GM12878 (cell line): ENCODE results near the gene TBRG4.

Source experiments
- CBFB ChIP-seq: IDR thresholded peaks from 2 replicates; pipeline ENCODE4 v1.6.1; 2016; ENCODE audit warnings: antibody characterized with exemption, low read depth
- CHD2 ChIP-seq: IDR thresholded peaks from 2 replicates; pipeline ENCODE4 v1.6.1; 2011; ENCODE audit warnings: low read depth, low read length, improper control_type of control experiment, borderline replicate concordance
- EP300 ChIP-seq, 2 experiments: fragments of 150-350 bp in 1 of 2; IDR thresholded peaks; 2 replicates each; pipeline ENCODE4 v1.6.1; 2011 to 2012; ENCODE audit warnings: low read depth in 2 of 2, low read length in 2 of 2, borderline replicate concordance in 1 of 2, improper control_type of control experiment in 1 of 2, inconsistent platforms in 1 of 2; ENCODE audit not compliant: control insufficient read depth in 1 of 2
- EZH2 ChIP-seq: IDR thresholded peaks from 2 replicates; pipeline ENCODE4 v1.6.1; 2012; ENCODE audit warnings: low read depth, mild to moderate bottlenecking, control low read depth, inconsistent platforms, low read length, borderline replicate concordance; ENCODE audit not compliant: control insufficient read depth
- JUNB ChIP-seq: IDR thresholded peaks from 2 replicates; pipeline ENCODE4 v1.6.1; 2016; ENCODE audit warnings: antibody characterized with exemption, mild to moderate bottlenecking
- POU2F2 ChIP-seq: IDR thresholded peaks from 3 replicates; pipeline ENCODE4 v1.6.1; 2011; ENCODE audit warnings: low read depth, mild to moderate bottlenecking, low read length, borderline replicate concordance
- SIN3A ChIP-seq: IDR thresholded peaks from 2 replicates; pipeline ENCODE4 v1.6.1; 2012; ENCODE audit warnings: low read depth, low read length, improper control_type of control experiment
- TF ChIP-seq, protein P1 (sequence below): fragments of 150-350 bp; IDR thresholded peaks from 2 replicates; pipeline ENCODE4 v1.6.1; 2016; ENCODE audit warnings: low read depth, low read length

DNA sequence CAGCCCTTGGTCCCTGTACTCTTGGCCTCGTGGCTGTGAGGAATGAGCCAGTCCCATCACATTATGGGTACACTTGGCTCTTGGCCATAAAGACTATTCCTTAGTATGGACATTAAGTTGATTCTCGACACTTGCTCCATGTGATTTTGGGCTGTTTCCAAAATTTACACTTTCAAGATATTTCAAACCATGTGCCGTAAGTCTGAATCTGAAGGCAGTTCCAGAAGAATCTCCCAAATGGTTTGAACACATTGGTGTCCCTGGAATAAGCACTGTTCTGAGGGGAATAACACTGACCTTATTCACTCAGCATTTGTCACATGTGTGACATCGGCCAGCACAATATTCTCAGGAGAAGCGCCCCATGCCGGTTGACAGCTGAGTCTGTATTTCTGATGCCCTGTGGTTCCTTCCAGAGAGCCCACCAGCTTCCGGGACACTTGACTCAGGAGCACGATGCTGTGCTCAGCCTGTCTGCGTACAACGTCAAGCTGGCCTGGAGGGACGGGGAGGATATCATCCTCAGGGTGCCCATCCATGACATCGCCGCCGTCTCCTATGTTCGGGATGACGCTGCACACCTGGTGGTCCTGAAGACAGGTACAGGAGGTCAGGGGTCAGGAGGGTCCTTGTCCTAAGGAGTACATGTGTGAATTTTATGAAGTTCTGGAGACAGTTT is 47.3 kb downstream of the TBRG4 start:
- TF ChIP-seq CBFB (no peak), CHD2 (no peak), SIN3A (no peak), POU2F2 (no peak), EP300 (IDR thresholded peaks at IDR 0.05; ENCODE audit: borderline replicate concordance in 1 of 2, control insufficient read depth in 1 of 2, low read depth in 2 of 2, low read length in 2 of 2) (no peak), JUNB (no peak), EZH2 (no peak)
- TF ChIP-seq, protein P1, sequence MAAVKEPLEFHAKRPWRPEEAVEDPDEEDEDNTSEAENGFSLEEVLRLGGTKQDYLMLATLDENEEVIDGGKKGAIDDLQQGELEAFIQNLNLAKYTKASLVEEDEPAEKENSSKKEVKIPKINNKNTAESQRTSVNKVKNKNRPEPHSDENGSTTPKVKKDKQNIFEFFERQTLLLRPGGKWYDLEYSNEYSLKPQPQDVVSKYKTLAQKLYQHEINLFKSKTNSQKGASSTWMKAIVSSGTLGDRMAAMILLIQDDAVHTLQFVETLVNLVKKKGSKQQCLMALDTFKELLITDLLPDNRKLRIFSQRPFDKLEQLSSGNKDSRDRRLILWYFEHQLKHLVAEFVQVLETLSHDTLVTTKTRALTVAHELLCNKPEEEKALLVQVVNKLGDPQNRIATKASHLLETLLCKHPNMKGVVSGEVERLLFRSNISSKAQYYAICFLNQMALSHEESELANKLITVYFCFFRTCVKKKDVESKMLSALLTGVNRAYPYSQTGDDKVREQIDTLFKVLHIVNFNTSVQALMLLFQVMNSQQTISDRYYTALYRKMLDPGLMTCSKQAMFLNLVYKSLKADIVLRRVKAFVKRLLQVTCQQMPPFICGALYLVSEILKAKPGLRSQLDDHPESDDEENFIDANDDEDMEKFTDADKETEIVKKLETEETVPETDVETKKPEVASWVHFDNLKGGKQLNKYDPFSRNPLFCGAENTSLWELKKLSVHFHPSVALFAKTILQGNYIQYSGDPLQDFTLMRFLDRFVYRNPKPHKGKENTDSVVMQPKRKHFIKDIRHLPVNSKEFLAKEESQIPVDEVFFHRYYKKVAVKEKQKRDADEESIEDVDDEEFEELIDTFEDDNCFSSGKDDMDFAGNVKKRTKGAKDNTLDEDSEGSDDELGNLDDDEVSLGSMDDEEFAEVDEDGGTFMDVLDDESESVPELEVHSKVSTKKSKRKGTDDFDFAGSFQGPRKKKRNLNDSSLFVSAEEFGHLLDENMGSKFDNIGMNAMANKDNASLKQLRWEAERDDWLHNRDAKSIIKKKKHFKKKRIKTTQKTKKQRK = no peak
